ENCODE measurements around the gene BRI3. TPM values are rescaled to one million over a fixed set of nuclear protein-coding genes. Genes with fewer than 3 reads are reported as not detected.

BRI3 gene
- total RNA-seq, 1 experiment from 2014 or later = 154 TPM

GRCh38 chr7:98233219-98234070 is 48.0 kb upstream of the BRI3 start:
- H3K36me3 Mint-ChIP-seq (ENCODE audit: insufficient read depth, unreplicated experiment) = peaks cover 4% of the 10 kb centered on the region
- TF ChIP-seq CTCF (IDR thresholded peaks at IDR 0.05; ENCODE audit: unreplicated experiment) = no peak
- DNase-seq (ENCODE audit: unreplicated experiment) = no peak
- no peak overlapping the region for H3K4me3 Mint-ChIP-seq (ENCODE audit: unreplicated experiment)
- ChIA-PET CTCF (no interaction called here), POLR2A (no interaction called here)
- no peaks in the 10 kb centered on the region for H3K27me3 Mint-ChIP-seq (ENCODE audit: insufficient read depth, unreplicated experiment)
- H3K4me1 Mint-ChIP-seq (ENCODE audit: insufficient read depth, unreplicated experiment) = no peaks in the 10 kb centered on the region
- no peaks in the 10 kb centered on the region for H3K9me3 Mint-ChIP-seq (ENCODE audit: unreplicated experiment)
- BruUV-seq (replicated peaks) = no TSS peak
- intact Hi-C loops (cut with micrococcal nuclease) = no loop called here
- no peak overlapping the region for H3K27ac Mint-ChIP-seq (ENCODE audit: low read depth, unreplicated experiment)

GRCh38 chr7:98234429-98235147 is 46.9 kb upstream of the BRI3 start:
- DNase-seq (ENCODE audit: unreplicated experiment) = no peak
- no peak overlapping the region for H3K27ac Mint-ChIP-seq (ENCODE audit: low read depth, unreplicated experiment)
- H3K4me3 Mint-ChIP-seq (ENCODE audit: unreplicated experiment) = no peak overlapping the region
- no peaks in the 10 kb centered on the region for H3K4me1 Mint-ChIP-seq (ENCODE audit: insufficient read depth, unreplicated experiment)
- H3K27me3 Mint-ChIP-seq (ENCODE audit: insufficient read depth, unreplicated experiment) = no peaks in the 10 kb centered on the region
- H3K9me3 Mint-ChIP-seq (ENCODE audit: unreplicated experiment) = no peaks in the 10 kb centered on the region
- H3K36me3 Mint-ChIP-seq (ENCODE audit: insufficient read depth, unreplicated experiment) = peaks cover 10% of the 10 kb centered on the region
- CTCF ChIA-PET = interaction anchor here (0.7 to 1.2 kb wide), 2 partner anchors 13 to 596 kb away, joined by 3 to 4 read pairs; no protein-coding TSS in a partner anchor
- BruUV-seq (replicated peaks) = no TSS peak
- POLR2A ChIA-PET = no interaction called here
- intact Hi-C loops (cut with micrococcal nuclease) = no loop called here
- no peak for TF ChIP-seq CTCF (IDR thresholded peaks at IDR 0.05; ENCODE audit: unreplicated experiment)

GRCh38 chr7:98235901-98236300 is 45.6 kb upstream of the BRI3 start:
- no TSS peak for BruUV-seq (replicated peaks)
- Mint-ChIP-seq H3K4me3 (ENCODE audit: unreplicated experiment) (no peak overlapping the region), H3K9me3 (ENCODE audit: unreplicated experiment) (no peaks in the 10 kb centered on the region), H3K4me1 (ENCODE audit: insufficient read depth, unreplicated experiment) (no peaks in the 10 kb centered on the region), H3K27me3 (ENCODE audit: insufficient read depth, unreplicated experiment) (no peaks in the 10 kb centered on the region), H3K27ac (ENCODE audit: low read depth, unreplicated experiment) (no peak overlapping the region), H3K36me3 (ENCODE audit: insufficient read depth, unreplicated experiment) (peaks cover 7% of the 10 kb centered on the region)
- CTCF ChIA-PET = interaction anchor here (1.2 kb wide), 1 partner anchor 11 kb away, joined by 4 read pairs; no protein-coding TSS in a partner anchor
- intact Hi-C loops (cut with micrococcal nuclease) = no loop called here
- POLR2A ChIA-PET = no interaction called here
- no peak for TF ChIP-seq CTCF (IDR thresholded peaks at IDR 0.05; ENCODE audit: unreplicated experiment)
- DNase-seq (ENCODE audit: unreplicated experiment) = no peak

- Mint-ChIP-seq H3K27me3 (ENCODE audit: insufficient read depth, unreplicated experiment) (no peaks in the 10 kb centered on the region), H3K4me3 (ENCODE audit: unreplicated experiment) (no peak overlapping the region), H3K36me3 (ENCODE audit: insufficient read depth, unreplicated experiment) (peaks cover 12% of the 10 kb centered on the region), H3K9me3 (ENCODE audit: unreplicated experiment) (no peaks in the 10 kb centered on the region), H3K27ac (ENCODE audit: low read depth, unreplicated experiment) (no peak overlapping the region), H3K4me1 (ENCODE audit: insufficient read depth, unreplicated experiment) (no peaks in the 10 kb centered on the region)
- no TSS peak for BruUV-seq (replicated peaks)
- intact Hi-C loops (cut with micrococcal nuclease) = no loop called here
- POLR2A ChIA-PET = no interaction called here
- no peak for DNase-seq (ENCODE audit: unreplicated experiment)
- CTCF ChIA-PET = interaction anchor here (0.6 kb wide), 1 partner anchor 255 kb away, joined by 6 read pairs; no protein-coding TSS in a partner anchor
- TF ChIP-seq CTCF (IDR thresholded peaks at IDR 0.05; ENCODE audit: unreplicated experiment) = no peak
Measured at GRCh38 chr7:98236355-98237185, 44.9 kb upstream of the BRI3 start.
